Nucleus accumbens (tissue), 56 donors: ENCODE data around the gene HHATL.

Experiments used
- DNase-seq, 56 donors: peaks; one replicate each; lab custom pipeline; 2025; lab: John Stamatoyannopoulos, UW

The HHATL gene

DNA sequence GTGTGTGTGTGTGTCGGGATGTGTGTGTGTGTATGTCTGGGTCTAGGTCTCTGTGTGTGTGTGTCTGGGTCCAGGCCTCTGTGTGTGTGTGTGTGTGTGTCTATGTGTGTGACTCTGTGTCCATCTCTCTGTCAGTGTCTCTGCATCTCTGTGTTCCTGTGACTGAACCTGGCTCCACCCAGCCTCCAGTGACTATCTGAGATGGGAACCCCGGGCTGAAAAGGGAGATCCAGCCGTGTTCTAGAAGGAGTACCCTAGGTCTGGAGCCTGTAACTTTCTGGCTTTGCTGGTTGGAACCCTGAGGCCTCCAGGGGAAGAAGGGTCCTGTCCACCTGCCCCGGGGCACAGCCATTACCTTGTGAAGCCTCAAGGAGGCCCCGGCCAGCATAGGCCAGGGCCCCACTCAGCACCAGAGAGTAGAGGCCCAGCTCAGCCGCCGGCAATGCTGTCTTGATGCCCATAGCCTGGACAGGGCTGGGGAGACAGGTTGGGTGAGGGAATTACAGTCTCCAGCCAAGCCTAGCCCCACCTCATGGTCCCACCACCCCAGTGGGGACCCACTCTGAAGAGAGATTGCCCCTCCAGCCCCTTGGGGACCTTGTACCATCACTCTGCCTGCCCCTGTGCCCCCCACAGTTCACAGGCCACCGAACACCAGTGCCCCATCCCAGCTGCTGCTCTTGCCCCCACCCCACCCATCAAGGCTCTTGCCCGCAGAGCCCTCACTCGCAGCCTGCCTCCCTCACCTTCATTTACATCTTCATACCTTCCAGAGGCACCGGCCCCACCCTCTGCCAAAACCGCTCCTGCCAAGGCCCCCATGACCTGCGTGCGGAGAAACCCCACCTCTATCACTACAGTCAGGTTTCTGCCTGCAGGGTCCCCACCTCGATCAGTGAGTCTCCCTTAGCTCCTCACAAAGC is 2.0 kb downstream of the HHATL start:
- DNase-seq, result no peak

GRCh38 chr3:42699511-42699971 is 3.1 kb downstream of the HHATL start:
- no peak for DNase-seq

GRCh38 chr3:42698911-42699230 is 3.7 kb downstream of the HHATL start:
- DNase-seq, result no peak

DNA sequence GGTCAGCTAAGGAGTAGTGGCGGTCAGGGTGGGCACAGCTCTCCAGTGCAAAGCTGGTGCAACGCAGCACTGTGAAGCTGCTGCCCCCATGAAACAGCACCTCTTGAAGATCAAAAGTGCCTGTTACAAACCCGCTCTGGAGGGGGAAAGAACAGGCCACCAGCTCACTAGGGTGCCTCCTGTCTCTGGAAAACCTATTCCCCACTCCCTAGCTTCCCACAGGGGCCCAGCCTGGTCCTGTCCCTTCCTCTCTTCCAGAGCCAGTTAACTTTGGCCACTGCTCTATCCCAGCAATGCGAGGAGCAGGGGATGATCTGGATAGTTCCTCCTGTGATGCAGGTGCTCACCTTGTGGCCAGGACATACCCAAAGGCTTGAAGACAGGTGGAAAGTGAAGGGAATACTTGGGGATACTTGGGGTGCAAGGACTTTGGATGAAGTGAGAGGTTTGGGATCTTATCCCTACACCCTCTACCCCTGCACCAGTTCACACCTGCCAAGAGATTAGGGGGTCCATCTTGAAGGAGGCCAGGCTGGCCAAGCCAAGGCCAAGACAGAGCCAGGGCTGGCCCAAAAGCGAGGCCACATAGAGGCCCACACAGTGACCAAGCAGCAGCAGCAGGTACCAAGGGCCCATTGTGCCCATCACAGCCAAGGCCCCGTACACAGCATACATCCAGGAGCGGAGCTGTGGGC is 4.2 kb downstream of the HHATL start:
- no peak for DNase-seq

GRCh38 chr3:42697289-42698051 is 5.1 kb downstream of the HHATL start:
- DNase-seq, result no peak

- DNase-seq, result no peak
Measured at GRCh38 chr3:42696356-42697288, 6.0 kb downstream of the HHATL start.

DNA sequence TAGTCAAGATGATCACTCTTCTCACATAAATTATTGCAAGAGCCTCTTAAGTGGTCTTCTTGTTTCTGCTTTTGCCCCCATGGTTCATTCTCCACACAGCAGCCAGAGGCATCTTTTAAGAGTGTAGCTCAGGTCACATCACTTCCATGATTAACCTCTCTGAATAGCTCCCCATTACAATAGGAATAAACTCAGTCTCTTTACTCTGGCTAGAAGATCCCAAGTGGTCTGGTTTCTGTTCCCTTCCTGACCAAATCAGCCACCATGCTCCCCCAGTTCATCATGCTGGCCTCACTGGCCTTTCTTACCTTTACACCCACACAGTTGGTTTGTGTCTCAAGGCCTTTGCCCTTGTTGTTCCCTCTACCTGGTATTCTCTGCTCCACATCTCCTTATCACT is 8.2 kb downstream of the HHATL start:
- no peak for DNase-seq

- no peak for DNase-seq
Measured at GRCh38 chr3:42693530-42693930, 9.1 kb downstream of the HHATL start.

GRCh38 chr3:42692667-42693529 is 9.7 kb downstream of the HHATL start:
- DNase-seq, result no peak

DNA sequence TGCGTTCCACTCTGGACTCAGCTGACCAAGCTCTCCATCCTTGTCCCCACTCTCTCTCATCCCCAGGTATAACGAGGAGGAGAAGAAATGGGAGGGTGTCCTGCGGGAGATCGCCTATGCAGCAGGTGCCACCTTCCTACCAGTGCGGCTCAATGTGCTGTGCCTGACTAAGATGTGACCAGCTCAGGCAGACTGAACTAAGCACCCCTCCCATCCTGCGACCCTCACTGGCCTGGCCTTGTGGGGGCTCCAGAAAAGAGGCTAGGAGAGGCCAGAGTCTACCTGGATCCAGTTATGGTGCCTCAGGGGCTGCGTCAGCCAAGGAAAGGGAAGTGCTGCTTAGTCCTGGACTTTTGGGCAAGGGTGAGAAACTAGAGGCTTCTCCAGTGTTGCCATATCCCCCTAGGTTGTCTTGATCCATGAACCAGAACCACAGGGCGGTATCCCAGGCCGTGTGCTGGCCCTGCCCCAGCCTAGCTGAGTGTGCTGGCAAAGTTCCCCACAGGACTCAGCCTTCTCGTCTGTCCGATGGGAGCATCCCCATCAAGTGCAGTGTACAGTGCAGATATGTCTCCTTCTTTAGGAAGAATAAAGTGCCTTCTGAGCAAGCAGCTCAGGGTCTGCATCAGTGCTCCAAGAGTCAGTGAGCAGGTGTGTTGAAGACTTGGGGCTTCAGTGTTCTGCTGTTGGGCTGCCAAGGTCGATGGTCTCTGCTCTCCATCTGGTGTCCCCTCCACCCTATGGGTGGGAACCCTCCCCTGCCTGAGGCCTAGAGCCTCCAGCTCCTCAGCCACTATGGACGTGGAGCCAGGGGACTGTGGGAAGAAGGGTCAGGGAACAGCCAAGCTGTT is 10.6 kb downstream of the HHATL start:
- DNase-seq, result no peak

DNA sequence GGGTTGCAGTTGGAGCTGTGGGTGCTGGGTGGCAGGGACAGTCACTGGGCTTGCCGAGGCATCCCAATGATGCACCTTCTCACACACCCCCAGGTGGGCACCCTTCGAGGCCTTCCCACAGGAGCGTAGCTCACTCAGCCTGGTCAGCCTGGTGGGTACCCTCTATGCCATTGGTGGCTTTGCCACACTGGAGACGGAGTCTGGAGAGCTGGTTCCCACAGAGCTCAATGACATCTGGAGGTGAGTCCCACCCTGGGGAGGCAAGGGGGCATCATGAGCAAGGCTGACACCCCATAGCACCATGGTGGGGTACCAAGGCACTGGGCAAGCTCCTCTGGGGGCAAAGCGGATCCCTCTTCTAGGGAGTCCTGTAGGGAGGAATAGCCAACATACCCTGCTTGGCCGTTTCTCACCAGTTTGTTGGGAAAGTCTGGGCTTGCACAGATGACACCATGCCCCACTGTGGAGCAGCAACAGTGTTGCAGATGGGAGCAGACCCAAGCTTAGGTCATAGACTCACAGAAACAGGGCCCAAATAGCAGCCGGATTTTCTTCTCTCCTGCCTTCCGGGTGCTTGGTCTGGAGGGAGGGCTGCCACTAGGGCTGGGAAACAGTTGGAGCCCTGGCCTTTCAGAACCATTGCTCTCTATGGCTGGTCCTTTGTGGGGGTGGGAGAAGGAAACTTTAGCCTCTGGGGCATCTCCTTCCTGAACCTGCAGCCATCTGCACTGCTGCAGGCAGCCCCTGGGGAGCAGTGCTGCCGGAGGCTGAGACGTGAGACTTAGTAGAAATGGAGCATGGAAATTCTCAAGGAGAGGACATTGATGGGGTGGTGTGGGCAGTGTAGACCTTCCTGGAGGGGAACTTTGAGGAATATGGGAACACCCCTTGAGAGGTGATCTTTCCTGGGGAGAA is 11.6 kb downstream of the HHATL start:
- peak in 13 of 56 donors; percentile 18 to 55 (median 29) for DNase-seq

GRCh38 chr3:42690191-42690590 is 12.4 kb downstream of the HHATL start:
- no peak for DNase-seq

DNA sequence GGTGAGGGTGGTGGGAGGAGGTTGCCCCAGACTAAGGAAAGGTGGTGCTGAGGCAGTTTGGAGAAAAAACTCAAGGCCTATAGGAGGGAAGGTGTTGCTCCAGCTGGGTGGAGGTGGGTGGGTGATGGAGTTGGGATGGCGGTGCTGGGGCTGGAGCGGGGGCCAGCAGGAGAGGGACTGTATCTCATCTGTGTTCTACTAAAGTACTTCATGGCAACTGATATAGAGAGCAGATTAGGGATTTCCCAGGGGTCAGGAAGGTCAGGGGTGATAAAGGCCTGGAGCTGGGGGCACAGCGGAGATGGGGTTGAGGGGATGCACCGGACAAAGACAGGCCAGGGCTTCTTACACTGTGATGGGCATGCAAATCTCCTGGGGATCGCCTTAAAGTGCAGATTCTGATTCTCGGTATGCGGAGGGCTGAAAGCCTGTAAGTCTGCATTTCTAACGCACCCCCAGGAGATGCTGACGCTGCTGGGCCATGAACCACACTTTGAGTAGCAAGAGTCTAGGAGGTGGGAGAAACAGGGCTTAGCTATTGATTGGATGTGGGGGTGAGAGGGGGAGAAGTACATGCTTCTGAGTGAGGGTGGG is 13.1 kb downstream of the HHATL start:
- no peak for DNase-seq

DNA sequence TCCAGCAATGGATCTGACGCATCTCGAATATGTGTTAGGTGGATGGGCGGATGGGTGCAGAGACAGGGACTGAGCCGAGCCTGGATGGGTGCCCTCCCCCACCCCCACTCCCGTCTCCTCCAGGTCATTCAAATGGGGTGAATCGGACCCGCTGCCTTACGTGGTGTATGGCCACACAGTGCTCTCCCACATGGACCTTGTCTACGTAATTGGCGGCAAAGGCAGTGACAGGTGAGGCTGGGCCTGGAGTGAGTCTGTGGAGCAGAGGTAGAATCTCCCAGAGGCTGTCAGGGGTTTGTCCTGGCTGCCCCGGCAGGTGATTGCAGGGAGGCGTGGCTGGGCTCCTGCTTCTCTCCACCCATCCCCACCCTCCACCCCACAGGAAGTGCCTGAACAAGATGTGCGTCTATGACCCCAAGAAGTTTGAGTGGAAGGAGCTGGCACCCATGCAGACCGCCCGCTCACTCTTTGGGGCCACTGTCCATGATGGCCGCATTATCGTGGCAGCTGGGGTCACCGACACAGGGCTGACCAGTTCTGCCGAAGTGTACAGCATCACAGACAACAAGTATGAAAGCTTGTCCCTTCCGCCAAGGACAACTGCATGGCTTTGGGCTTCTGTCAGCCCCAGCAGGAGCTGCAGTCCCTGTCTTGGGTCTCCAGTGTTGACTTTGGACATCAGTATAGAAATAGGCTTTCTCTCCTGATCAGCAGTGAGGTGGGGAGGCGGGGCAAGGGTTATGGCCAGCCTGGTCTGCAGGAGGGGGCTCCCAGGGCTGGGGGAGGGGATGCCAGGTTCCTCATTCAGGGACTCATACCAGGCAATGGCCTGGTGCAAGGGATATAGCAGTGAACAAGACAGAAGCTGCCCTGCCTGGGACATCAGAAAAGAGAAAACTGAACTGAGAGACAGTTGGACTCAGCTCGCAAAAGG is 13.8 kb downstream of the HHATL start:
- DNase-seq, result no peak

DNA sequence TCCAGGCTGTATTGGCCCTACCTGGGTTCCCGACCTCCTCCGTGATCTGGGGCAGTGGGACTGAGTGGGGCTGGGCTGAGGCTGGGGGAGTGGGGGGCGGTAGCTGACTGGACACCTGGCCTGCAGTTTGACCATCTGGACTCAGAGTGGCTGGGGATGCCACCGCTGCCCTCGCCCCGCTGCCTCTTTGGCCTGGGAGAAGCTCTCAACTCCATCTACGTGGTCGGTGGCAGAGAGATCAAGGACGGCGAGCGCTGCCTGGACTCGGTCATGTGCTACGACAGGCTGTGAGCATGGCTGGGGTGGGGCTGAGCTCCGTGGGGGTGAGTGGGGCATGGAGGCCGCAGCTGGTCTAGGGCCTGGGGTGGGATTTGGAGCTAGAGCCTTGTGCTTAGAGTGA is 14.6 kb downstream of the HHATL start:
- no peak for DNase-seq
